NT2/D1 (cell line): ENCODE measurements around the gene SNAP47.

ENCODE experiments used
- SUZ12 ChIP-seq: IDR thresholded peaks from 2 replicates; pipeline ENCODE4 v1.6.1; 2011; ENCODE audit not compliant: insufficient read length, insufficient read depth; ENCODE audit errors: extremely low read depth
- YY1 ChIP-seq: IDR thresholded peaks from 2 replicates; pipeline ENCODE4 v1.6.1; 2011; ENCODE audit not compliant: insufficient read length, insufficient read depth
- ZNF274 ChIP-seq: IDR thresholded peaks from 2 replicates; pipeline ENCODE4 v1.6.1; 2011; ENCODE audit warnings: mild to moderate bottlenecking, low read depth, low read length

DNA sequence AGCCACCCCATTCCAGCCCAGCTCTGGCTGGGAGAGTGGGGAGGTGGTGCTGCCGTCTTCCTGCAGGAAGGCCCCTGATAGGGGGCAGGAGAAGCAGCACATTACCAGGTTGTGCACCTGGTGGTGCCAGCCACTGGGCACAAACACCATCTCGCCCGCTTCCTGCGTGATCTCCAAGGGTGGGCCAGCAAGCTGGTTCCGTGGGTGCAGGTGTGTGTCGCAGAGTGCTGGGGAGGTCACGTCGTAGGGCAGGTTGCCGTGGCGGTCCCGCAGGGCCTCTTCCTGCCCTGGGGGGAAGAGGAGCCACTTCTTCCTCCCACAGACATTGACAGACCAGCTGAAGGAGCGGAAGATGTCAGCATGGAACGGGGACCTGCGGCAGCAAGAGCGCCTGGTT is 1.9 kb upstream of the SNAP47 start:
- no peak for TF ChIP-seq YY1
- TF ChIP-seq SUZ12 = no peak
- no peak for TF ChIP-seq ZNF274
